HepG2 (cell line): ENCODE data around the gene PPP1R9B. TPM values are rescaled to one million over a fixed set of nuclear protein-coding genes. Genes with fewer than 3 reads are reported as not detected.

Source experiments
- ATAC-seq: fragments of 200-7000 bp; cut with Tn5 transposase; 3 replicates; pipeline ENCODE4 v1.9.1; 2020; ENCODE audit warnings: mild to moderate bottlenecking, moderate library complexity
- BruUV-seq: library from RNA; stranded (reverse); fragments of 400-500 nt; replicated peaks from 2 replicates; lab custom pipeline; 2021; lab: Mats Ljungman, UMichigan
- CTCF ChIA-PET: fragments of 300-600 bp; formaldehyde crosslinking; extraction: SDS; loops from one replicate; lab custom pipeline; 2021; ENCODE audit warnings: low total read pairs, inconsistent platforms, low intra/inter-chr PET ratio; lab: Yijun Ruan, JAX
- POLR2A ChIA-PET: fragments of 350-600 bp; sonication (Branson Sonifier 250); formaldehyde crosslinking; loops from one replicate; lab custom pipeline; 2020; ENCODE audit warnings: antibody characterized with exemption, inconsistent platforms; lab: Yijun Ruan, JAX
- DNase-seq: peaks from one replicate; pipeline ENCODE4 v3.0.0-alpha.2; 2015; ENCODE audit warnings: low spot score
- FAIRE-seq: peaks from 3 replicates; lab custom pipeline; 2011; peaks lifted over from hg19 to GRCh38; lab: Jason Lieb, UNC
- H2AFZ ChIP-seq: one replicate; pipeline ENCODE4 v1.6.1; 2011; ENCODE audit warnings: low read length, inconsistent platforms
- H3K27ac ChIP-seq: fragments of 300-600 bp; 3 replicates; pipeline ENCODE4 v1.8.0; 2011; ENCODE audit warnings: mixed run types, mild to moderate bottlenecking, mixed read lengths, low read length, inconsistent platforms; ENCODE audit not compliant: insufficient read depth; ENCODE audit errors: extremely low read length
- H3K27me3 ChIP-seq, 2 experiments: fragments of 200-600 bp in 1 of 2; 2 replicates in 1 of 2; 3 replicates in 1 of 2; pipeline versions ENCODE4 v1.6.0 to v1.8.0; 2011; ENCODE audit warnings: low read length in 2 of 2, mild to moderate bottlenecking in 2 of 2, moderate library complexity in 2 of 2, inconsistent platforms in 1 of 2; ENCODE audit not compliant: insufficient read depth in 2 of 2, control insufficient read depth in 1 of 2
- H3K36me3 ChIP-seq, 2 experiments: fragments of 200-600 bp in 1 of 2; replicated peaks in 1 of 2; 2 replicates in 1 of 2; 3 replicates in 1 of 2; pipeline versions ENCODE4 v1.5.1 to v1.8.0; 2011; ENCODE audit warnings: low read length in 2 of 2, inconsistent platforms in 1 of 2; ENCODE audit not compliant: insufficient read depth in 2 of 2, control insufficient read depth in 1 of 2
- H3K4me1 ChIP-seq: 2 replicates; pipeline ENCODE4 v1.5.1; 2012; ENCODE audit warnings: low read length, inconsistent platforms; ENCODE audit not compliant: insufficient read depth
- H3K4me2 ChIP-seq: 2 replicates; pipeline ENCODE4 v1.6.0; 2011; ENCODE audit warnings: low read depth, low read length, inconsistent platforms
- H3K4me3 ChIP-seq, 3 experiments: fragments of 200-600 bp in 1 of 3; sonication (generic), shearing (Covaris generic) in 1 of 3; replicated peaks in 1 of 3; 2 replicates each; pipeline ENCODE4 v1.5.1; 2011 to 2016; ENCODE audit warnings: low read length in 3 of 3, inconsistent platforms in 2 of 3, low read depth in 2 of 3, mild to moderate bottlenecking in 2 of 3, control low read depth in 1 of 3, mixed read lengths in 1 of 3; ENCODE audit not compliant: insufficient read depth in 1 of 3
- H3K79me2 ChIP-seq: one replicate; pipeline ENCODE4 v1.6.1; 2011; ENCODE audit warnings: low read length, inconsistent platforms; ENCODE audit not compliant: insufficient read depth
- H3K9ac ChIP-seq: 2 replicates; pipeline ENCODE4 v1.6.0; 2011; ENCODE audit warnings: mild to moderate bottlenecking, low read depth, low read length, inconsistent platforms; ENCODE audit not compliant: insufficient read depth
- H3K9me3 ChIP-seq: 2 replicates; pipeline ENCODE4 v1.5.1; 2012; ENCODE audit warnings: mild to moderate bottlenecking, low read length
- H4K20me1 ChIP-seq: 2 replicates; pipeline ENCODE4 v1.6.0; 2011; ENCODE audit warnings: inconsistent platforms, mild to moderate bottlenecking, low read length, moderate library complexity; ENCODE audit not compliant: insufficient read depth
- FOXO4 ChIP-seq: sonication (generic); formaldehyde crosslinking; conservative IDR thresholded peaks from 2 replicates; pipeline ENCODE4 v1.8.1; 2023; ENCODE audit warnings: missing genetic modification reagents
- MLX ChIP-seq: IDR thresholded peaks from 2 replicates; pipeline ENCODE4 v1.6.1; 2016
- NCOA1 ChIP-seq: sonication (generic); formaldehyde crosslinking; IDR thresholded peaks from 2 replicates; pipeline ENCODE4 v1.9.0; 2021; ENCODE audit warnings: missing genetic modification reagents
- POGK ChIP-seq: sonication (generic); formaldehyde crosslinking; conservative IDR thresholded peaks from 2 replicates; pipeline ENCODE4 v1.8.0; 2022; ENCODE audit warnings: mild to moderate bottlenecking, moderate library complexity, missing genetic modification reagents
- SATB2 ChIP-seq: sonication (generic); formaldehyde crosslinking; IDR thresholded peaks from 2 replicates; pipeline ENCODE4 v1.5.0; 2020; ENCODE audit warnings: missing genetic modification reagents
- ZNF34 ChIP-seq: sonication (generic); formaldehyde crosslinking; IDR thresholded peaks from 2 replicates; pipeline ENCODE4 v1.4.0; 2020; ENCODE audit warnings: mild to moderate bottlenecking, missing genetic modification reagents, borderline replicate concordance
- ZNF615 ChIP-seq: sonication (generic); formaldehyde crosslinking; IDR thresholded peaks from 2 replicates; pipeline ENCODE4 v1.5.0; 2020; ENCODE audit warnings: mild to moderate bottlenecking, missing genetic modification reagents, borderline replicate concordance
- ZNF674 ChIP-seq: sonication (generic); formaldehyde crosslinking; IDR thresholded peaks from 2 replicates; pipeline ENCODE4 v1.5.0; 2020; ENCODE audit warnings: low read depth, mild to moderate bottlenecking, missing genetic modification reagents
- ZNF687 ChIP-seq: sonication (generic); formaldehyde crosslinking; IDR thresholded peaks from 2 replicates; pipeline ENCODE4 v1.5.1; 2020; ENCODE audit warnings: mild to moderate bottlenecking, missing genetic modification reagents, moderate library complexity
- WGBS: methylation state at CpG from one replicate; pipeline ENCODE4 v1.1.6; 2017; ENCODE audit warnings: low lambda C conversion rate; 5-methylcytosine and 5-hydroxymethylcytosine counted together
- in situ Hi-C: cut with HindIII; loops from 2 replicates; pipeline ENCODE4 v1.10.0; 2017; ENCODE audit warnings: low pct_unique_long_range_greater_than_20kb; ENCODE audit not compliant: extremely low pct_ligation_motif_present
- intact Hi-C: fragments of 100-400 bp; cut with micrococcal nuclease; formaldehyde crosslinking; loops from one replicate; pipeline ENCODE4 v1.10.0; 2022; ENCODE audit not compliant: unreplicated experiment
- polyA plus RNA-seq, 8 experiments: library from polyadenylated mRNA; depleted of rRNA in 3 of 8; stranded (reverse) in 7 of 8; unstranded in 1 of 8; fragments of >200 nt; fragmentation: Illumina TruSeq in 4 of 8; extraction: Trizol in 4 of 8; gene quantifications; 2 replicates each; pipeline versions ENCODE4 v1.2.1 to v1.2.3, GENCODE V29; 2011 to 2016; ENCODE audit warnings: low read depth in 4 of 8, missing spikeins in 1 of 8, mixed read lengths in 1 of 8; ENCODE audit not compliant: insufficient read depth in 1 of 8
- total RNA-seq, 5 experiments: library from RNA; depleted of rRNA; stranded (reverse); fragments of >200 nt; fragmentation: Illumina TruSeq; extraction: Trizol; gene quantifications; 2 replicates each; pipeline ENCODE4 v1.2.3, GENCODE V29; 2016; ENCODE audit warnings: low read depth in 1 of 5

The PPP1R9B gene
- total and polyA plus RNA-seq, 2 of the 13 experiments (the other 11 are each of a cell fraction or from before 2014, with no cell fraction given) = 9.4 to 15.8 TPM

- H3K36me3 ChIP-seq = no peaks in the 10 kb centered on the region
- in situ Hi-C loops = no loop called here
- H3K4me2 ChIP-seq = no peak overlapping the region
- no peak overlapping the region for H2AFZ ChIP-seq
- CTCF ChIA-PET = no interaction called here
- H3K79me2 ChIP-seq = no peaks in the 10 kb centered on the region
- DNase-seq (no peak), FAIRE-seq (no peak), ATAC-seq (no peak)
- no peak overlapping the region for H3K4me3 ChIP-seq
- no peaks in the 10 kb centered on the region for H3K9me3 ChIP-seq
- 36% methylated on average over 7 of the region's 25 CpGs for WGBS
- intact Hi-C loops = no loop called here
- H4K20me1 ChIP-seq = no peaks in the 10 kb centered on the region
- H3K9ac ChIP-seq = no peak overlapping the region
- BruUV-seq = no TSS peak
- no peak overlapping the region for H3K27ac ChIP-seq
- POLR2A ChIA-PET = no interaction called here
- H3K4me1 ChIP-seq = no peaks in the 10 kb centered on the region
- peaks cover 14 to 84% of the 10 kb centered on the region in 2 experiments for H3K27me3 ChIP-seq
- TF ChIP-seq ZNF34 (CRISPR knock-in tag) = no peak
- no peak for TF ChIP-seq SATB2 (CRISPR knock-in tag)
- TF ChIP-seq ZNF615 (CRISPR knock-in tag) = no peak
- TF ChIP-seq POGK (CRISPR knock-in tag) = no peak
- TF ChIP-seq ZNF674 (CRISPR knock-in tag) = no peak
- no peak for TF ChIP-seq MLX (CRISPR knock-in tag)
- no peak for TF ChIP-seq NCOA1 (CRISPR knock-in tag)
- TF ChIP-seq FOXO4 (CRISPR knock-in tag) = 0 out of 2 replicates have a peak, but pooled peaks have one; percentile 58
- TF ChIP-seq ZNF687 (CRISPR knock-in tag) = no peak
- TF ChIP-seq, all 625 proteins: peak for 1
Measured at GRCh38 chr17:50194140-50194933, 43.9 kb upstream of the PPP1R9B start.
